ENCODE measurements around the gene SLC25A34.

SLC25A34 gene

GRCh38 chr1:15753776-15754175, 17.7 kb downstream of the SLC25A34 start:
- DNase-seq (ENCODE audit: low read depth) = no peak

GRCh38 chr1:15755021-15755645, 19.1 kb downstream of the SLC25A34 start:
- no peak for DNase-seq (ENCODE audit: low read depth)

GRCh38 chr1:15755646-15756040, 19.6 kb downstream of the SLC25A34 start:
- DNase-seq (ENCODE audit: low read depth) = peak; percentile 40

GRCh38 chr1:15756143-15757015, 20.3 kb downstream of the SLC25A34 start:
- no peak for DNase-seq (ENCODE audit: low read depth)

GRCh38 chr1:15757016-15757543, 21.0 kb downstream of the SLC25A34 start:
- DNase-seq (ENCODE audit: low read depth) = no peak

GRCh38 chr1:15757575-15758342, 21.7 kb downstream of the SLC25A34 start:
- DNase-seq (ENCODE audit: low read depth) = peak; percentile 75

GRCh38 chr1:15758343-15758931, 22.4 kb downstream of the SLC25A34 start, which contains the start of gene FBLIM1:
Gene FBLIM1 (plus strand): TSS chr1:15758795. CDS start chr1:15764984, 6,189 bp downstream.
- DNase-seq (ENCODE audit: low read depth) = peak; percentile 55

GRCh38 chr1:15758953-15759661, 23.0 kb downstream of the SLC25A34 start:
- DNase-seq (ENCODE audit: low read depth) = peak; percentile 46

- DNase-seq (ENCODE audit: low read depth) = peak; percentile 94
Observed at GRCh38 chr1:15760520-15761211, 24.6 kb downstream of the SLC25A34 start.

GRCh38 chr1:15761366-15762128, 25.5 kb downstream of the SLC25A34 start:
- no peak for DNase-seq (ENCODE audit: low read depth)

- DNase-seq (ENCODE audit: low read depth) = peak; percentile 27
Observed at GRCh38 chr1:15762546-15762945, 26.5 kb downstream of the SLC25A34 start.

GRCh38 chr1:15764269-15764764, 28.3 kb downstream of the SLC25A34 start:
- no peak for DNase-seq (ENCODE audit: low read depth)

GRCh38 chr1:15764890-15765289, 28.8 kb downstream of the SLC25A34 start:
- DNase-seq (ENCODE audit: low read depth) = no peak

GRCh38 chr1:15765495-15766194, 29.6 kb downstream of the SLC25A34 start:
- no peak for DNase-seq (ENCODE audit: low read depth)

GRCh38 chr1:15767941-15768340, 31.9 kb downstream of the SLC25A34 start:
- no peak for DNase-seq (ENCODE audit: low read depth)

- DNase-seq (ENCODE audit: low read depth) = no peak
Observed at GRCh38 chr1:15768388-15768787, 32.3 kb downstream of the SLC25A34 start.

GRCh38 chr1:15770313-15770962, 34.4 kb downstream of the SLC25A34 start:
- no peak for DNase-seq (ENCODE audit: low read depth)

- no peak for DNase-seq (ENCODE audit: low read depth)
Observed at GRCh38 chr1:15771836-15772515, 35.9 kb downstream of the SLC25A34 start.
